Measurements from ENCODE around the gene SCFD2. TPM values are rescaled to one million over a fixed set of nuclear protein-coding genes. Genes with fewer than 3 reads are reported as not detected.

The SCFD2 gene
- total and polyA plus RNA-seq, 10 of the 15 experiments (the other 5 are each of a cell fraction or from before 2014, with no cell fraction given): 4.8 to 37.6 (median 24.9) TPM

GRCh38 chr4:52949336-52949735 lies 416.5 kb downstream of the SCFD2 start:
- TF ChIP-seq BCL3 (IDR thresholded peaks at IDR 0.05; ENCODE audit: borderline replicate concordance, insufficient read depth, low read depth, low read length, poor library complexity, severe bottlenecking) (no peak), ELK1 (IDR thresholded peaks at IDR 0.05; ENCODE audit: low read depth, low read length) (no peak), NRF1 (conservative IDR thresholded peaks at IDR 0.05; ENCODE audit: low read depth, low read length) (no peak), TAF1 (IDR thresholded peaks at IDR 0.05; ENCODE audit: borderline replicate concordance, low read depth, low read length) (no peak), YY1 (IDR thresholded peaks at IDR 0.05; ENCODE audit: low read depth, low read length) (no peak), CHD4 (IDR thresholded peaks at IDR 0.05) (no peak), GABPA (IDR thresholded peaks at IDR 0.05; ENCODE audit: low read depth) (no peak), BHLHE40 (IDR thresholded peaks at IDR 0.05; ENCODE audit: borderline replicate concordance in 1 of 2, low read depth in 2 of 2, low read length in 1 of 2) (no peak), MTA3 (IDR thresholded peaks at IDR 0.05; ENCODE audit: borderline replicate concordance, low read length) (no peak), EZH2 (IDR thresholded peaks at IDR 0.05; ENCODE audit: borderline replicate concordance, control insufficient read depth, low read depth, low read length) (no peak), IKZF2 (IDR thresholded peaks at IDR 0.05) (no peak), ZNF274 (IDR thresholded peaks at IDR 0.05; ENCODE audit: insufficient read depth, insufficient read length) (no peak), RUNX3 (IDR thresholded peaks at IDR 0.05; ENCODE audit: low read length) (no peak), CEBPB (IDR thresholded peaks at IDR 0.05; ENCODE audit: borderline replicate concordance in 1 of 2, low read depth in 2 of 2, low read length in 2 of 2) (no peak), BRCA1 (IDR thresholded peaks at IDR 0.05; ENCODE audit: low read depth, low read length) (no peak), NR2F1 (conservative IDR thresholded peaks at IDR 0.05) (no peak), SPI1 (IDR thresholded peaks at IDR 0.05; ENCODE audit: borderline replicate concordance, insufficient read depth, low read depth, low read length) (no peak), SREBF1 (IDR thresholded peaks at IDR 0.05; ENCODE audit: low read length) (no peak)
- Histone ChIP-seq H3K4me3 (no peak overlapping the region), H3K27ac (ENCODE audit: control insufficient read depth, insufficient read depth) (no peak overlapping the region), H2AFZ (ENCODE audit: control insufficient read depth, low read depth, low read length) (no peak overlapping the region), H3K4me1 (ENCODE audit: control insufficient read depth, insufficient read depth, low read length) (no peaks in the 10 kb centered on the region), H4K20me1 (ENCODE audit: control insufficient read depth, insufficient read depth) (no peaks in the 10 kb centered on the region), H3K9ac (ENCODE audit: control insufficient read depth, insufficient read depth, low read length) (no peak overlapping the region), H3K27me3 (replicated peaks in 1 of 2; ENCODE audit: control insufficient read depth in 2 of 2, insufficient read depth in 2 of 2, low read length in 1 of 2) (no peaks in the 10 kb centered on the region), H3K9me3 (replicated peaks; ENCODE audit: control insufficient read depth, insufficient read depth, low read length) (no peaks in the 10 kb centered on the region), H3K4me2 (ENCODE audit: control insufficient read depth, insufficient read depth) (no peak overlapping the region), H3K36me3 (ENCODE audit: control insufficient read depth in 2 of 2, insufficient read depth in 2 of 2, low read length in 1 of 2) (no peaks in the 10 kb centered on the region), H3K79me2 (ENCODE audit: control insufficient read depth, insufficient read depth, low read length) (no peaks in the 10 kb centered on the region)
- no TSS peak for BruUV-seq (replicated peaks)
- DNase-seq (ENCODE audit: low read depth, low spot score) (no peak), FAIRE-seq (no peak), ATAC-seq (no peak)
- SMC1A ChIA-PET (ENCODE audit: uncharacterized antibody, unreplicated experiment): no interaction called here
- intact Hi-C loops (cut with micrococcal nuclease; ENCODE audit: unreplicated experiment) (no loop called here), in situ Hi-C loops (cut with MboI) (no loop called here)
- RAD21 ChIA-PET (ENCODE audit: unreplicated experiment): no interaction called here
- 70% methylated on average over 4 of the region's 4 CpGs for WGBS (ENCODE audit: insufficient coverage, insufficient replicate concordance, low lambda C conversion rate, missing lambda C conversion rate)
- CTCF ChIA-PET: no interaction called here
- POLR2A ChIA-PET: no interaction called here
